Urothelium cell line (cell line): ENCODE data around the gene PCDH9.

ENCODE experiments used
- DNase-seq: peaks from one replicate; pipeline ENCODE4 v3.0.0; 2011; ENCODE audit warnings: low spot score, mixed read lengths
- FAIRE-seq: peaks from 2 replicates; lab custom pipeline; 2011; peaks lifted over from hg19 to GRCh38; lab: Jason Lieb, UNC

Gene PCDH9

GRCh38 chr13:66367356-66367755, 862.8 kb downstream of the PCDH9 start:
- FAIRE-seq: no peak
- no peak for DNase-seq

- FAIRE-seq (no peak), DNase-seq (no peak)
These were observed 865.0 kb downstream of the PCDH9 start for GRCh38 chr13:66365101-66365500.

- no peak for DNase-seq
- FAIRE-seq: no peak
These were observed 865.8 kb downstream of the PCDH9 start for GRCh38 chr13:66364346-66364745.

GRCh38 chr13:66362485-66362884, 867.7 kb downstream of the PCDH9 start:
- FAIRE-seq (no peak), DNase-seq (no peak)

- no peak for DNase-seq
- FAIRE-seq: no peak
These were observed 870.1 kb downstream of the PCDH9 start for GRCh38 chr13:66359910-66360552.

GRCh38 chr13:66359393-66359792, 870.7 kb downstream of the PCDH9 start:
- no peak for FAIRE-seq
- DNase-seq: no peak

GRCh38 chr13:66358564-66358963, 871.6 kb downstream of the PCDH9 start:
- DNase-seq (no peak), FAIRE-seq (no peak)

GRCh38 chr13:66357463-66357862, 872.7 kb downstream of the PCDH9 start:
- DNase-seq (no peak), FAIRE-seq (no peak)

GRCh38 chr13:66354879-66355751, 875.0 kb downstream of the PCDH9 start:
- no peak for FAIRE-seq
- no peak for DNase-seq

- FAIRE-seq: no peak
- no peak for DNase-seq
These were observed 876.5 kb downstream of the PCDH9 start for GRCh38 chr13:66353664-66354063.

GRCh38 chr13:66349966-66350365, 880.2 kb downstream of the PCDH9 start:
- no peak for DNase-seq
- no peak for FAIRE-seq

GRCh38 chr13:66348745-66349690, 881.1 kb downstream of the PCDH9 start:
- FAIRE-seq (no peak), DNase-seq (no peak)

GRCh38 chr13:66347486-66348117, 882.5 kb downstream of the PCDH9 start:
- no peak for DNase-seq

GRCh38 chr13:66345971-66346370, 884.2 kb downstream of the PCDH9 start:
- FAIRE-seq (no peak), DNase-seq (no peak)

More at GRCh38 chr13:66347486-66348117, 882.5 kb downstream of the PCDH9 start:
- no peak for FAIRE-seq

- FAIRE-seq (no peak), DNase-seq (no peak)
These were observed 884.7 kb downstream of the PCDH9 start for GRCh38 chr13:66345518-66345810.

GRCh38 chr13:66344805-66345517, 885.2 kb downstream of the PCDH9 start:
- FAIRE-seq: no peak
- no peak for DNase-seq

- no peak for FAIRE-seq
- no peak for DNase-seq
These were observed 886.8 kb downstream of the PCDH9 start for GRCh38 chr13:66343224-66343828.

- FAIRE-seq (no peak), DNase-seq (no peak)
These were observed 888.3 kb downstream of the PCDH9 start for GRCh38 chr13:66341635-66342377.

GRCh38 chr13:66339214-66339613, 890.9 kb downstream of the PCDH9 start:
- DNase-seq (no peak), FAIRE-seq (no peak)
